HCT116 (cell line): ENCODE measurements around the gene PLXNC1. TPM values are rescaled to one million over a fixed set of nuclear protein-coding genes. Genes with fewer than 3 reads are reported as not detected.

Experiments used
- ATAC-seq: fragments of 200-7000 bp; cut with Tn5 transposase; 2 replicates; pipeline ENCODE4 v1.9.1; 2020; ENCODE audit warnings: mild to moderate bottlenecking, moderate library complexity
- BruUV-seq: library from RNA; stranded (reverse); fragments of 400-500 nt; replicated peaks from 2 replicates; lab custom pipeline; 2021; lab: Mats Ljungman, UMichigan
- CTCF ChIA-PET: fragments of 300-600 bp; sonication (Branson Sonifier 250); formaldehyde crosslinking; loops from one replicate; lab custom pipeline; 2021; ENCODE audit warnings: antibody characterized with exemption; lab: Charles Lee
- POLR2A ChIA-PET: fragments of 300-600, 350-600 bp; sonication (Branson Sonifier 250); formaldehyde crosslinking; loops from one replicate; lab custom pipeline; 2021; ENCODE audit warnings: antibody characterized with exemption; lab: Charles Lee
- RAD21 ChIA-PET, 2 experiments: fragments of 300-600 bp; sonication (Branson Sonifier 250); formaldehyde crosslinking; loops; one replicate each; lab custom pipeline; 2023; ENCODE audit warnings: low total read pairs in 2 of 2; ENCODE audit not compliant: uncharacterized antibody in 2 of 2, unreplicated experiment in 2 of 2, low non-redundant PET in 1 of 2; lab: Charles Lee
- DNase-seq: peaks from one replicate; pipeline ENCODE4 v3.0.0-alpha.2; 2010; ENCODE audit warnings: low read depth, low spot score
- H2AFZ ChIP-seq: fragments of 200-600 bp; shearing (Covaris generic), sonication (generic); 2 replicates; pipeline ENCODE4 v1.6.1; 2017; ENCODE audit warnings: low read depth, mixed run types, mixed read lengths, antibody characterized with exemption, low read length; ENCODE audit not compliant: poor library complexity, severe bottlenecking
- H3K27ac ChIP-seq: 2 replicates; pipeline ENCODE4 v1.5.1; 2012; ENCODE audit warnings: low read depth, low read length
- H3K27me3 ChIP-seq: fragments of 200-600 bp; sonication (generic); 2 replicates; pipeline ENCODE4 v1.6.1; 2016; ENCODE audit warnings: mixed run types, low read length, mixed read lengths; ENCODE audit not compliant: insufficient read depth
- H3K36me3 ChIP-seq, 2 experiments: fragments of 200-500 bp in 1 of 2; fragments of 200-600 bp in 1 of 2; sonication (Bioruptor generic) in 1 of 2; sonication (generic) in 1 of 2; 2 replicates each; pipeline versions ENCODE4 v1.5.1 to v1.6.1; 2014 to 2016; ENCODE audit warnings: low read length in 2 of 2, inconsistent platforms in 1 of 2, mixed read lengths in 1 of 2, mixed run types in 1 of 2; ENCODE audit not compliant: insufficient read depth in 2 of 2, control insufficient read depth in 1 of 2
- H3K4me1 ChIP-seq, 2 experiments: fragments of 200-600 bp in 1 of 2; sonication (generic) in 1 of 2; 2 replicates each; pipeline versions ENCODE4 v1.5.1 to v1.6.1; 2012 to 2017; ENCODE audit warnings: low read length in 2 of 2, inconsistent platforms in 1 of 2, mild to moderate bottlenecking in 1 of 2, mixed read lengths in 1 of 2, mixed run types in 1 of 2, moderate library complexity in 1 of 2; ENCODE audit not compliant: insufficient read depth in 2 of 2, control insufficient read depth in 1 of 2
- H3K4me2 ChIP-seq: fragments of 200-600 bp; sonication (generic); 2 replicates; pipeline ENCODE4 v1.6.1; 2017; ENCODE audit warnings: mixed run types, low read length, mixed read lengths
- H3K4me3 ChIP-seq, 2 experiments: fragments of 200-600 bp in 1 of 2; sonication (generic) in 1 of 2; replicated peaks in 1 of 2; 2 replicates each; pipeline ENCODE4 v1.5.1; 2011 to 2016; ENCODE audit warnings: low read length in 2 of 2, control low read depth in 1 of 2, low read depth in 1 of 2, mild to moderate bottlenecking in 1 of 2, mixed read lengths in 1 of 2, mixed run types in 1 of 2
- H3K79me2 ChIP-seq: fragments of 200-600 bp; sonication (generic); 2 replicates; pipeline ENCODE4 v1.6.1; 2017; ENCODE audit warnings: mild to moderate bottlenecking, mixed run types, low read length, moderate library complexity, mixed read lengths; ENCODE audit not compliant: insufficient read depth
- H3K9ac ChIP-seq: fragments of 200-600 bp; sonication (generic); 2 replicates; pipeline ENCODE4 v1.6.1; 2016; ENCODE audit warnings: low read length, mixed read lengths
- H3K9me2 ChIP-seq: fragments of 200-600 bp; sonication (generic), shearing (Covaris generic); 2 replicates; pipeline ENCODE4 v1.6.1; 2017; ENCODE audit warnings: mixed run types, mild to moderate bottlenecking, moderate library complexity; ENCODE audit not compliant: insufficient read depth
- H3K9me3 ChIP-seq, 2 experiments: fragments of 200-500 bp in 1 of 2; fragments of 200-600 bp in 1 of 2; sonication (Bioruptor generic) in 1 of 2; sonication (generic) in 1 of 2; 2 replicates each; pipeline ENCODE4 v1.6.1; 2014 to 2017; ENCODE audit warnings: low read length in 2 of 2, mixed read lengths in 2 of 2, inconsistent platforms in 1 of 2, low read depth in 1 of 2, mild to moderate bottlenecking in 1 of 2, mixed run types in 1 of 2, moderate library complexity in 1 of 2; ENCODE audit not compliant: control insufficient read depth in 1 of 2, insufficient read depth in 1 of 2
- H4K20me1 ChIP-seq: fragments of 200-600 bp; sonication (generic), shearing (Covaris generic); 2 replicates; pipeline ENCODE4 v1.6.1; 2017; ENCODE audit warnings: mixed run types, mild to moderate bottlenecking, moderate library complexity; ENCODE audit not compliant: insufficient read depth
- ATF3 ChIP-seq: IDR thresholded peaks from 2 replicates; pipeline ENCODE4 v1.6.1; 2012
- CBX3 ChIP-seq: IDR thresholded peaks from 2 replicates; pipeline ENCODE4 v1.6.1; 2012; ENCODE audit warnings: low read depth
- EGR1 ChIP-seq: IDR thresholded peaks from 2 replicates; pipeline ENCODE4 v1.6.1; 2012; ENCODE audit warnings: low read depth
- EZH2phosphoT487 ChIP-seq: fragments of 200-600 bp; IDR thresholded peaks from 2 replicates; pipeline ENCODE4 v1.6.1; 2018; ENCODE audit warnings: antibody characterized with exemption, borderline replicate concordance
- JUND ChIP-seq: IDR thresholded peaks from 2 replicates; pipeline ENCODE4 v1.6.1; 2012
- MAX ChIP-seq: IDR thresholded peaks from 2 replicates; pipeline ENCODE4 v1.6.1; 2012
- REST ChIP-seq: IDR thresholded peaks from 2 replicates; pipeline ENCODE4 v1.6.1; 2012; ENCODE audit warnings: low read depth
- SIN3A ChIP-seq: IDR thresholded peaks from 2 replicates; pipeline ENCODE4 v1.6.1; 2012; ENCODE audit warnings: low read depth
- YY1 ChIP-seq: IDR thresholded peaks from 2 replicates; pipeline ENCODE4 v1.6.1; 2011; ENCODE audit warnings: low read length, low read depth, moderate library complexity, mild to moderate bottlenecking; ENCODE audit not compliant: insufficient replicate concordance; ENCODE audit errors: extremely low read depth
- intact Hi-C: fragments of 100-400 bp; cut with micrococcal nuclease; formaldehyde crosslinking; loops from 2 replicates; pipeline ENCODE4 v1.10.0; 2022
- total RNA-seq: library from RNA; stranded (reverse); gene quantifications from one replicate; pipeline ENCODE4 v1.2.1, GENCODE V29; 2021; ENCODE audit not compliant: unreplicated experiment

Gene PLXNC1
- total RNA-seq, 1 experiment from 2014 or later, result 0.25 TPM

GRCh38 chr12:94245631-94246383 is 97.4 kb downstream of the PLXNC1 start:
- no peak overlapping the region for H3K4me2 ChIP-seq
- no peak overlapping the region for H2AFZ ChIP-seq
- ChIA-PET POLR2A (no interaction called here), RAD21 (no interaction called here), CTCF (no interaction called here)
- H3K27ac ChIP-seq, result no peak overlapping the region
- no peak overlapping the region for H3K4me3 ChIP-seq
- no peak overlapping the region for H3K9ac ChIP-seq
- intact Hi-C loops, result no loop called here
- TF ChIP-seq CBX3, result no peak
- TF ChIP-seq REST, result no peak
- TF ChIP-seq EZH2phosphoT487, result no peak
- TF ChIP-seq JUND, result no peak
- TF ChIP-seq MAX, result no peak
- TF ChIP-seq YY1, result no peak
- no peak for TF ChIP-seq SIN3A
- no peak for TF ChIP-seq ATF3
- no peak for TF ChIP-seq EGR1
- no peaks in the 10 kb centered on the region for H3K9me2 ChIP-seq
- no peaks in the 10 kb centered on the region for H4K20me1 ChIP-seq
- ATAC-seq, result no peak
- H3K9me3 ChIP-seq, result no peaks in the 10 kb centered on the region
- H3K27me3 ChIP-seq, result no peaks in the 10 kb centered on the region; the same call in 1 of the 2 replicates
- H3K4me1 ChIP-seq, result no peaks in the 10 kb centered on the region
- H3K79me2 ChIP-seq, result no peaks in the 10 kb centered on the region
- H3K36me3 ChIP-seq, result no peaks in the 10 kb centered on the region
- BruUV-seq, result no TSS peak
- no peak for DNase-seq
